Caco-2 (cell line): ENCODE measurements around the gene MSANTD2. TPM values are rescaled to one million over a fixed set of nuclear protein-coding genes. Genes with fewer than 3 reads are reported as not detected.

Source experiments
- BruUV-seq: library from RNA; stranded (reverse); fragments of 400-500 nt; replicated peaks from 2 replicates; lab custom pipeline; 2021; lab: Mats Ljungman, UMichigan
- CTCF ChIA-PET: fragments of 300-600 bp; sonication (Branson Sonifier 250); formaldehyde crosslinking; loops from one replicate; lab custom pipeline; 2022; ENCODE audit warnings: antibody characterized with exemption; lab: Charles Lee
- POLR2A ChIA-PET: fragments of 300-600 bp; sonication (Branson Sonifier 250); formaldehyde crosslinking; loops from one replicate; lab custom pipeline; 2022; ENCODE audit warnings: antibody characterized with exemption; lab: Charles Lee
- DNase-seq, 2 experiments: peaks; one replicate each; pipeline versions ENCODE4 v3.0.0 to v3.0.0-alpha.2; 2020 to 2022
- H3K27me3 ChIP-seq: replicated peaks from 2 replicates; pipeline ENCODE4 v1.6.0; 2011; ENCODE audit warnings: low read length; ENCODE audit not compliant: control insufficient read depth, insufficient read depth
- H3K36me3 ChIP-seq: 2 replicates; pipeline ENCODE4 v1.5.1; 2011; ENCODE audit warnings: low read length; ENCODE audit not compliant: control insufficient read depth, insufficient read depth
- H3K4me1 ChIP-seq: fragments of 250-450 bp; sonication (Bioruptor Pico); 2 replicates; pipeline ENCODE4 v1.5.1; 2020; ENCODE audit warnings: mild to moderate bottlenecking
- H3K4me3 ChIP-seq: 2 replicates; pipeline ENCODE4 v1.5.1; 2011; ENCODE audit warnings: low read depth, mild to moderate bottlenecking, control low read depth, low read length
- H3K9me3 ChIP-seq: fragments of 250-450 bp; sonication (Bioruptor Pico); 2 replicates; pipeline ENCODE4 v1.5.1; 2020; ENCODE audit warnings: mild to moderate bottlenecking, moderate library complexity
- H3K27ac Mint-ChIP-seq: one replicate; pipeline ENCODE4 v1.8.0; 2022; ENCODE audit warnings: mixed read lengths; ENCODE audit not compliant: unreplicated experiment
- H3K27me3 Mint-ChIP-seq: one replicate; pipeline ENCODE4 v1.8.0; 2022; ENCODE audit warnings: mixed read lengths; ENCODE audit not compliant: insufficient read depth, unreplicated experiment
- H3K36me3 Mint-ChIP-seq: one replicate; pipeline ENCODE4 v1.8.0; 2022; ENCODE audit warnings: mild to moderate bottlenecking, mixed read lengths; ENCODE audit not compliant: insufficient read depth, unreplicated experiment
- H3K4me1 Mint-ChIP-seq: one replicate; pipeline ENCODE4 v1.8.0; 2022; ENCODE audit warnings: low read depth, mixed read lengths; ENCODE audit not compliant: unreplicated experiment
- H3K4me3 Mint-ChIP-seq: one replicate; pipeline ENCODE4 v1.8.0; 2022; ENCODE audit warnings: mild to moderate bottlenecking, moderate library complexity, mixed read lengths; ENCODE audit not compliant: unreplicated experiment
- H3K9me3 Mint-ChIP-seq: one replicate; pipeline ENCODE4 v1.8.0; 2022; ENCODE audit warnings: mixed read lengths; ENCODE audit not compliant: unreplicated experiment
- intact Hi-C: fragments of 100-400 bp; cut with micrococcal nuclease; formaldehyde crosslinking; loops from one replicate; pipeline ENCODE4 v1.10.0; 2022; ENCODE audit not compliant: unreplicated experiment
- total RNA-seq: library from RNA; stranded (reverse); gene quantifications from 2 replicates; pipeline ENCODE4 v1.2.3, GENCODE V29; 2022
- TF ChIP-seq, protein P1 (sequence below), 2 experiments: fragments of 200-600 bp in 1 of 2; IDR thresholded peaks; 1 replicate in 1 of 2; 2 replicates in 1 of 2; pipeline versions ENCODE4 v1.5.1 to v1.8.0; 2011 to 2022; ENCODE audit warnings: antibody characterized with exemption in 1 of 2, control low read depth in 1 of 2, inconsistent platforms in 1 of 2, low read depth in 1 of 2, low read length in 1 of 2, mild to moderate bottlenecking in 1 of 2, moderate library complexity in 1 of 2; ENCODE audit not compliant: insufficient read depth in 1 of 2, severe bottlenecking in 1 of 2, unreplicated experiment in 1 of 2

MSANTD2 gene
- total RNA-seq, 1 experiment from 2014 or later = 28.3 TPM

- Histone ChIP-seq H3K4me1 (peaks cover 14% of the 10 kb centered on the region), H3K4me3 (no peak overlapping the region), H3K36me3 (no peaks in the 10 kb centered on the region), H3K27me3 (no peaks in the 10 kb centered on the region), H3K9me3 (no peaks in the 10 kb centered on the region)
- ChIA-PET CTCF (interaction anchor here (0.9 to 1.0 kb wide), 2 partner anchors 15 to 86 kb away, joined by 3 to 4 read pairs; partner anchors contain the start of gene NRGN), POLR2A (no interaction called here)
- TF ChIP-seq, protein P1, sequence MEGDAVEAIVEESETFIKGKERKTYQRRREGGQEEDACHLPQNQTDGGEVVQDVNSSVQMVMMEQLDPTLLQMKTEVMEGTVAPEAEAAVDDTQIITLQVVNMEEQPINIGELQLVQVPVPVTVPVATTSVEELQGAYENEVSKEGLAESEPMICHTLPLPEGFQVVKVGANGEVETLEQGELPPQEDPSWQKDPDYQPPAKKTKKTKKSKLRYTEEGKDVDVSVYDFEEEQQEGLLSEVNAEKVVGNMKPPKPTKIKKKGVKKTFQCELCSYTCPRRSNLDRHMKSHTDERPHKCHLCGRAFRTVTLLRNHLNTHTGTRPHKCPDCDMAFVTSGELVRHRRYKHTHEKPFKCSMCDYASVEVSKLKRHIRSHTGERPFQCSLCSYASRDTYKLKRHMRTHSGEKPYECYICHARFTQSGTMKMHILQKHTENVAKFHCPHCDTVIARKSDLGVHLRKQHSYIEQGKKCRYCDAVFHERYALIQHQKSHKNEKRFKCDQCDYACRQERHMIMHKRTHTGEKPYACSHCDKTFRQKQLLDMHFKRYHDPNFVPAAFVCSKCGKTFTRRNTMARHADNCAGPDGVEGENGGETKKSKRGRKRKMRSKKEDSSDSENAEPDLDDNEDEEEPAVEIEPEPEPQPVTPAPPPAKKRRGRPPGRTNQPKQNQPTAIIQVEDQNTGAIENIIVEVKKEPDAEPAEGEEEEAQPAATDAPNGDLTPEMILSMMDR (IDR thresholded peaks at IDR 0.05; ENCODE audit: insufficient read depth in 1 of 2, low read depth in 1 of 2, low read length in 1 of 2, severe bottlenecking in 1 of 2, unreplicated experiment in 1 of 2) = no peak
- BruUV-seq = no TSS peak
- H3K27me3 Mint-ChIP-seq = no peaks in the 10 kb centered on the region
- H3K27ac Mint-ChIP-seq = no peak overlapping the region
- no peaks in the 10 kb centered on the region for H3K36me3 Mint-ChIP-seq
- H3K4me1 Mint-ChIP-seq = peaks cover 6% of the 10 kb centered on the region
- no peak overlapping the region for H3K4me3 Mint-ChIP-seq
- no peak for DNase-seq
- intact Hi-C loops = no loop called here
- H3K9me3 Mint-ChIP-seq = no peaks in the 10 kb centered on the region
Observed at GRCh38 chr11:124754710-124755109, 45.5 kb downstream of the MSANTD2 start.

DNA sequence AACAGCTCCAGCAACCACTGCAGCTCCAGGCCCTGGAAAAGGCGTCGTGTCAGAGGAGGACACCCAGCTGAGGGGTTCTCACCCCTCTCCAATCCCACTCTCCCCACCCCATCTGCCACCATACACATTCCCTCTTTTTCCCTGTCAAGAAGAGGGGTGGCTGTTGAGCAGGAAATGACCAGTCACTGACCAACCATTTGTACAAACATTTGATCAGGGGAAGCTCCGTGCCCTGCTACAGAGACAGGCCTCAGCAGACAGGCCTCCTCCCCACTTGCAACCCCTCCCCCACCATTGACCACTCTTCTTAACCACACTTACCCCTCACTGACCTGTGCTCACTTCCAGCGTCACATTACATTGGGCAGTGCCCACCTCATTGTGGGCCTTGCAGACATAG, 45.9 kb downstream of the MSANTD2 start:
- H3K4me1 Mint-ChIP-seq = peaks cover 8% of the 10 kb centered on the region
- H3K27ac Mint-ChIP-seq = no peak overlapping the region
- H3K9me3 Mint-ChIP-seq = no peaks in the 10 kb centered on the region
- POLR2A ChIA-PET = no interaction called here
- no TSS peak for BruUV-seq
- DNase-seq = no peak
- CTCF ChIA-PET = interaction anchor here (0.9 to 1.0 kb wide), 2 partner anchors 14 to 85 kb away, joined by 3 to 4 read pairs; partner anchors contain the start of gene NRGN
- H3K36me3 ChIP-seq = no peaks in the 10 kb centered on the region
- H3K4me3 ChIP-seq = no peak overlapping the region
- H3K36me3 Mint-ChIP-seq = no peaks in the 10 kb centered on the region
- H3K4me1 ChIP-seq = peaks cover 12% of the 10 kb centered on the region
- no peaks in the 10 kb centered on the region for H3K27me3 Mint-ChIP-seq
- H3K4me3 Mint-ChIP-seq = no peak overlapping the region
- intact Hi-C loops = no loop called here
- no peaks in the 10 kb centered on the region for H3K9me3 ChIP-seq
- TF ChIP-seq, protein P1 (IDR thresholded peaks at IDR 0.05; ENCODE audit: insufficient read depth in 1 of 2, low read depth in 1 of 2, low read length in 1 of 2, severe bottlenecking in 1 of 2, unreplicated experiment in 1 of 2) = no peak
- no peaks in the 10 kb centered on the region for H3K27me3 ChIP-seq

DNA sequence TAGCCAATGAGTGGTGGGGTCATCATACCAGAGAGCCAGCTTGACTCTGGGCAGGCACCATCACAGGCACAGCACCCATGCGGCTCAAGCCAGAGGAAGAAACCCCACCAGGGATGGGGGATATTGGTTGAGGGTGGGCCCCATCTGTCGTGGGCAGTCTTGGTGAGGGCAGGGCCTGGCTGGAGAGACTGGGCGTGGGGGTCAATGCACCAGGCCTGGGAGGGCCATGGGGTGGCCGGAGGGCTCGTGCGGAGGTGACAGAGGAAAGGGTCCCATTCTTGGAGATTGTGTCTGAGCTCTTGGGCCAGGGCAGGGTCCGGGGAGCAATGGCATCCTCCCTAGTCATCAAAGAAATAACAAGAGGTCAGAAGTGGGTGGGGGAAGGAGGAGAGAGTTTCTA, 46.6 kb downstream of the MSANTD2 start:
- H3K27me3 ChIP-seq = no peaks in the 10 kb centered on the region
- peaks cover 15% of the 10 kb centered on the region for H3K4me1 Mint-ChIP-seq
- H3K36me3 ChIP-seq = no peaks in the 10 kb centered on the region
- no peak overlapping the region for H3K4me3 ChIP-seq
- ChIA-PET CTCF (interaction anchor here (1.0 to 1.8 kb wide), 2 partner anchors 9 to 85 kb away, joined by 4 to 9 read pairs; partner anchors contain the start of gene ESAM), POLR2A (no interaction called here)
- H3K4me1 ChIP-seq = peaks cover 15% of the 10 kb centered on the region
- H3K27ac Mint-ChIP-seq = no peak overlapping the region
- no peaks in the 10 kb centered on the region for H3K9me3 ChIP-seq
- BruUV-seq = no TSS peak
- H3K9me3 Mint-ChIP-seq = no peaks in the 10 kb centered on the region
- no peak for DNase-seq
- no peak overlapping the region for H3K4me3 Mint-ChIP-seq
- H3K36me3 Mint-ChIP-seq = no peaks in the 10 kb centered on the region
- intact Hi-C loops = no loop called here
- TF ChIP-seq, protein P1 (IDR thresholded peaks at IDR 0.05; ENCODE audit: insufficient read depth in 1 of 2, low read depth in 1 of 2, low read length in 1 of 2, severe bottlenecking in 1 of 2, unreplicated experiment in 1 of 2) = no peak
- no peaks in the 10 kb centered on the region for H3K27me3 Mint-ChIP-seq
